IMR-90 (cell line): ENCODE data around the gene VILL. TPM values are rescaled to one million over a fixed set of nuclear protein-coding genes. Genes with fewer than 3 reads are reported as not detected.

ENCODE experiments used
- ATAC-seq: fragments of 200-7000 bp; cut with Tn5 transposase; 2 replicates; pipeline ENCODE4 v1.9.1; 2020; ENCODE audit warnings: low read depth, mild to moderate bottlenecking, moderate library complexity
- BruUV-seq: library from RNA; stranded (reverse); fragments of 400-500 nt; replicated peaks from 2 replicates; lab custom pipeline; 2021; lab: Mats Ljungman, UMichigan
- CTCF ChIA-PET: fragments of 300-600 bp; formaldehyde crosslinking; extraction: SDS; loops from one replicate; lab custom pipeline; 2021; ENCODE audit warnings: antibody characterized with exemption; lab: Yijun Ruan, JAX
- POLR2A ChIA-PET: fragments of 300-600 bp; sonication (Branson Sonifier 250); formaldehyde crosslinking; loops from one replicate; lab custom pipeline; 2022; ENCODE audit warnings: antibody characterized with exemption; ENCODE audit not compliant: unreplicated experiment; lab: Charles Lee
- DNase-seq: peaks from one replicate; pipeline ENCODE4 v3.0.0; 2013
- H2AFZ ChIP-seq: replicated peaks from 2 replicates; pipeline ENCODE3; 2013; ENCODE audit warnings: low read length, mild to moderate bottlenecking; ENCODE audit not compliant: poor library complexity
- H2AK5ac ChIP-seq: 2 replicates; pipeline ENCODE4 v1.6.1; 2013; ENCODE audit warnings: low read depth, low read length, inconsistent platforms
- H2AK9ac ChIP-seq: replicated peaks from 2 replicates; pipeline ENCODE3; 2013; ENCODE audit warnings: mild to moderate bottlenecking, low read depth, low read length, moderate library complexity; ENCODE audit not compliant: poor library complexity
- H2BK120ac ChIP-seq: 2 replicates; pipeline ENCODE4 v1.6.1; 2013; ENCODE audit warnings: low read depth, low read length, inconsistent platforms
- H2BK15ac ChIP-seq: 3 replicates; pipeline ENCODE4 v1.6.1; 2013; ENCODE audit warnings: low read depth, low read length, inconsistent platforms
- H2BK20ac ChIP-seq: 2 replicates; pipeline ENCODE4 v1.6.1; 2013; ENCODE audit warnings: low read depth, mild to moderate bottlenecking, inconsistent platforms, low read length, moderate library complexity
- H2BK5ac ChIP-seq: 2 replicates; pipeline ENCODE4 v1.6.1; 2013; ENCODE audit warnings: mild to moderate bottlenecking, low read depth, low read length, inconsistent platforms; ENCODE audit not compliant: poor library complexity, severe bottlenecking
- H3K14ac ChIP-seq: replicated peaks from 2 replicates; pipeline ENCODE4 v1.6.1; 2013; ENCODE audit warnings: low read depth, low read length, inconsistent platforms
- H3K18ac ChIP-seq: 2 replicates; pipeline ENCODE4 v1.6.1; 2013; ENCODE audit warnings: low read depth, low read length, control low read depth
- H3K23ac ChIP-seq: 2 replicates; pipeline ENCODE4 v1.6.1; 2013; ENCODE audit warnings: low read depth, low read length, inconsistent platforms
- H3K27ac ChIP-seq: 2 replicates; pipeline ENCODE4 v1.5.1; 2013; ENCODE audit warnings: mild to moderate bottlenecking, control low read depth, low read length; ENCODE audit not compliant: insufficient read depth
- H3K27me3 ChIP-seq: 2 replicates; pipeline ENCODE4 v1.6.1; 2013; ENCODE audit warnings: low read length; ENCODE audit not compliant: control insufficient read depth, insufficient read depth
- H3K36me3 ChIP-seq: 2 replicates; pipeline ENCODE4 v1.6.1; 2013; ENCODE audit warnings: low read length, mixed read lengths; ENCODE audit not compliant: control insufficient read depth, insufficient read depth
- H3K4ac ChIP-seq: 2 replicates; pipeline ENCODE4 v1.6.1; 2013; ENCODE audit warnings: low read depth, low read length, inconsistent platforms
- H3K4me1 ChIP-seq: 2 replicates; pipeline ENCODE4 v1.6.1; 2013; ENCODE audit warnings: low read length, mixed read lengths; ENCODE audit not compliant: control insufficient read depth, insufficient read depth
- H3K4me2 ChIP-seq: 2 replicates; pipeline ENCODE4 v1.6.1; 2013; ENCODE audit warnings: low read depth, mild to moderate bottlenecking, control low read depth, low read length, moderate library complexity
- H3K4me3 ChIP-seq: 2 replicates; pipeline ENCODE4 v1.5.1; 2013; ENCODE audit warnings: low read depth, mild to moderate bottlenecking, control low read depth, low read length, moderate library complexity; ENCODE audit not compliant: insufficient read depth
- H3K56ac ChIP-seq: 2 replicates; pipeline ENCODE4 v1.6.1; 2013; ENCODE audit warnings: low read length, inconsistent platforms; ENCODE audit not compliant: insufficient read depth; ENCODE audit errors: extremely low read depth
- H3K79me1 ChIP-seq, 2 experiments: 2 replicates each; pipeline ENCODE4 v1.6.1; 2013; ENCODE audit warnings: low read length in 2 of 2, inconsistent platforms in 1 of 2, low read depth in 1 of 2
- H3K9ac ChIP-seq: 2 replicates; pipeline ENCODE4 v1.6.1; 2013; ENCODE audit warnings: low read depth, low read length, control low read depth
- H3K9me1 ChIP-seq: 2 replicates; pipeline ENCODE4 v1.6.1; 2013; ENCODE audit warnings: low read length, inconsistent platforms; ENCODE audit not compliant: insufficient read depth
- H3K9me3 ChIP-seq: 2 replicates; pipeline ENCODE4 v1.6.1; 2013; ENCODE audit warnings: low read length; ENCODE audit not compliant: control insufficient read depth, insufficient read depth
- H4K20me1 ChIP-seq: 2 replicates; pipeline ENCODE4 v1.6.1; 2013; ENCODE audit warnings: low read length, inconsistent platforms; ENCODE audit not compliant: insufficient read depth
- H4K5ac ChIP-seq: 2 replicates; pipeline ENCODE4 v1.6.1; 2013; ENCODE audit warnings: mild to moderate bottlenecking, low read depth, low read length, control low read depth
- H4K8ac ChIP-seq, 2 experiments: 2 replicates each; pipeline ENCODE4 v1.6.1; 2013; ENCODE audit warnings: low read depth in 2 of 2, low read length in 2 of 2, control low read depth in 1 of 2, inconsistent platforms in 1 of 2
- H4K91ac ChIP-seq: 2 replicates; pipeline ENCODE4 v1.6.1; 2013; ENCODE audit warnings: low read depth, low read length, inconsistent platforms; ENCODE audit not compliant: insufficient read depth
- BHLHE40 ChIP-seq: fragments of 150-350 bp; IDR thresholded peaks from 2 replicates; pipeline ENCODE4 v1.6.1; 2016; ENCODE audit warnings: mild to moderate bottlenecking, low read depth, low read length
- CEBPB ChIP-seq: IDR thresholded peaks from 2 replicates; pipeline ENCODE4 v1.6.1; 2012; ENCODE audit warnings: low read depth, low read length, improper control_type of control experiment
- CHD1 ChIP-seq: IDR thresholded peaks from 2 replicates; pipeline ENCODE4 v1.6.1; 2012; ENCODE audit warnings: low read depth, low read length, improper control_type of control experiment
- FOS ChIP-seq: fragments of 150-350 bp; IDR thresholded peaks from 2 replicates; pipeline ENCODE4 v1.6.1; 2016; ENCODE audit warnings: low read depth, low read length
- MAFK ChIP-seq: IDR thresholded peaks from 2 replicates; pipeline ENCODE4 v1.6.1; 2012; ENCODE audit warnings: low read depth, low read length, improper control_type of control experiment
- MAZ ChIP-seq: IDR thresholded peaks from 2 replicates; pipeline ENCODE4 v1.6.1; 2012; ENCODE audit warnings: low read depth, mild to moderate bottlenecking, low read length, improper control_type of control experiment, moderate library complexity, borderline replicate concordance
- NFE2L2 ChIP-seq: fragments of 150-350 bp; IDR thresholded peaks from 2 replicates; pipeline ENCODE4 v1.6.1; 2016; ENCODE audit warnings: low read depth, mild to moderate bottlenecking, low read length
- POLR2A ChIP-seq: IDR thresholded peaks from 2 replicates; pipeline ENCODE4 v1.6.1; 2012; ENCODE audit warnings: mild to moderate bottlenecking, low read depth, low read length
- RAD21 ChIP-seq: IDR thresholded peaks from 2 replicates; pipeline ENCODE4 v1.6.1; 2012; ENCODE audit warnings: low read length, improper control_type of control experiment
- RCOR1 ChIP-seq: IDR thresholded peaks from 2 replicates; pipeline ENCODE4 v1.6.1; 2012; ENCODE audit warnings: mild to moderate bottlenecking, low read length, improper control_type of control experiment; ENCODE audit not compliant: insufficient replicate concordance
- RFX5 ChIP-seq: IDR thresholded peaks from 2 replicates; pipeline ENCODE4 v1.8.0; 2012; ENCODE audit warnings: low read depth, mild to moderate bottlenecking, low read length, moderate library complexity
- SMC3 ChIP-seq: fragments of 150-350 bp; IDR thresholded peaks from 2 replicates; pipeline ENCODE4 v1.6.1; 2016; ENCODE audit warnings: low read depth, mild to moderate bottlenecking, antibody characterized with exemption, low read length, moderate library complexity
- USF2 ChIP-seq: fragments of 150-350 bp; IDR thresholded peaks from 2 replicates; pipeline ENCODE4 v1.6.1; 2017; ENCODE audit warnings: mild to moderate bottlenecking, antibody characterized with exemption, low read length, low read depth
- WGBS, 2 experiments: methylation state at CpG; one replicate each; pipeline versions ENCODE4 v1.1.5 to v1.1.7; 2013; ENCODE audit warnings: missing lambda C conversion rate in 2 of 2; ENCODE audit not compliant: insufficient read length in 1 of 2; ENCODE audit errors: extremely low coverage in 2 of 2; 5-methylcytosine and 5-hydroxymethylcytosine counted together
- dilution Hi-C: fragments of 300-500 bp; cut with HindIII; formaldehyde crosslinking; loops from one replicate; pipeline ENCODE4 v1.14.3; 2018; ENCODE audit warnings: low sequenced_read_pairs; ENCODE audit not compliant: unreplicated experiment
- in situ Hi-C: fragments of 300-500 bp; cut with MboI; formaldehyde crosslinking; loops from 3 replicates; pipeline ENCODE4 v1.14.3; 2019; ENCODE audit warnings: low sequenced_read_pairs, inconsistent platforms, mixed read lengths
- intact Hi-C: fragments of 100-400 bp; cut with micrococcal nuclease; formaldehyde crosslinking; loops from 2 replicates; pipeline ENCODE4 v1.10.0; 2022
- polyA plus RNA-seq, 3 experiments: library from polyadenylated mRNA; depleted of rRNA; stranded (reverse); fragments of >200 nt; gene quantifications; 2 replicates each; pipeline ENCODE4 v1.2.3, GENCODE V29; 2012; ENCODE audit warnings: low replicate concordance in 1 of 3
- total RNA-seq: library from RNA; depleted of rRNA; stranded (reverse); fragments of >200 nt; gene quantifications from 2 replicates; pipeline ENCODE4 v1.2.3, GENCODE V29; 2012
- TF ChIP-seq, protein P1 (sequence below): fragments of 150-350 bp; IDR thresholded peaks from 2 replicates; pipeline ENCODE4 v1.6.1; 2016; ENCODE audit warnings: low read depth, mild to moderate bottlenecking, low read length, moderate library complexity, borderline replicate concordance
- TF ChIP-seq, protein P2 (sequence below): conservative IDR thresholded peaks from 2 replicates; pipeline ENCODE4 v1.5.1; 2012; ENCODE audit warnings: mild to moderate bottlenecking, low read depth, low read length, improper control_type of control experiment

The VILL gene
- total and polyA plus RNA-seq, 2 of the 4 experiments (the other 2 are of a cell fraction): 2.3 to 4.7 TPM

- BruUV-seq: no TSS peak
- H3K4me2 ChIP-seq: no peak overlapping the region
- H2AK5ac ChIP-seq: no peak overlapping the region
- no peaks in the 10 kb centered on the region for H3K79me1 ChIP-seq
- H3K36me3 ChIP-seq: peaks cover 28% of the 10 kb centered on the region
- H3K14ac ChIP-seq: no peak overlapping the region
- H3K4me3 ChIP-seq: no peak overlapping the region
- H3K9me1 ChIP-seq: peaks cover 8% of the 10 kb centered on the region; the same call in 1 of the 2 replicates
- peaks cover 8% of the 10 kb centered on the region; the same call in 1 of the 2 replicates for H4K20me1 ChIP-seq
- no peak overlapping the region for H4K5ac ChIP-seq
- dilution Hi-C loops (no loop called here), in situ Hi-C loops (no loop called here), intact Hi-C loops (no loop called here)
- H3K23ac ChIP-seq: no peak overlapping the region
- no peak overlapping the region for H2BK5ac ChIP-seq
- H2BK120ac ChIP-seq: no peak overlapping the region
- no peak overlapping the region for H3K9ac ChIP-seq
- no peaks in the 10 kb centered on the region for H3K4me1 ChIP-seq
- ChIA-PET CTCF (no interaction called here), POLR2A (no interaction called here)
- 96% methylated on average over 4 of the region's 15 CpGs; no CpG with 5 or more reads in 1 of the 2 experiments for WGBS, 2 experiments
- peak overlapping the region; percentile 39 for H2AK9ac ChIP-seq
- no peak overlapping the region for H3K27ac ChIP-seq
- H4K91ac ChIP-seq: no peak overlapping the region
- no peak overlapping the region for H2BK15ac ChIP-seq
- H3K27me3 ChIP-seq: no peaks in the 10 kb centered on the region
- ATAC-seq (no peak), DNase-seq (no peak)
- H3K9me3 ChIP-seq: no peaks in the 10 kb centered on the region
- H2AFZ ChIP-seq: no peak overlapping the region
- no peak overlapping the region for H4K8ac ChIP-seq
- no peak overlapping the region for H3K56ac ChIP-seq
- no peak overlapping the region for H3K18ac ChIP-seq
- no peak overlapping the region for H2BK20ac ChIP-seq
- H3K4ac ChIP-seq: no peak overlapping the region
- TF ChIP-seq POLR2A (no peak), USF2 (no peak), RCOR1 (no peak), BHLHE40 (no peak), CHD1 (no peak), FOS (no peak), SMC3 (no peak), MAFK (no peak), MAZ (no peak), RAD21 (no peak), NFE2L2 (no peak), CEBPB (no peak), RFX5 (no peak)
- TF ChIP-seq, protein P1, sequence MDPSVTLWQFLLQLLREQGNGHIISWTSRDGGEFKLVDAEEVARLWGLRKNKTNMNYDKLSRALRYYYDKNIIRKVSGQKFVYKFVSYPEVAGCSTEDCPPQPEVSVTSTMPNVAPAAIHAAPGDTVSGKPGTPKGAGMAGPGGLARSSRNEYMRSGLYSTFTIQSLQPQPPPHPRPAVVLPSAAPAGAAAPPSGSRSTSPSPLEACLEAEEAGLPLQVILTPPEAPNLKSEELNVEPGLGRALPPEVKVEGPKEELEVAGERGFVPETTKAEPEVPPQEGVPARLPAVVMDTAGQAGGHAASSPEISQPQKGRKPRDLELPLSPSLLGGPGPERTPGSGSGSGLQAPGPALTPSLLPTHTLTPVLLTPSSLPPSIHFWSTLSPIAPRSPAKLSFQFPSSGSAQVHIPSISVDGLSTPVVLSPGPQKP: no peak
- TF ChIP-seq, protein P2, sequence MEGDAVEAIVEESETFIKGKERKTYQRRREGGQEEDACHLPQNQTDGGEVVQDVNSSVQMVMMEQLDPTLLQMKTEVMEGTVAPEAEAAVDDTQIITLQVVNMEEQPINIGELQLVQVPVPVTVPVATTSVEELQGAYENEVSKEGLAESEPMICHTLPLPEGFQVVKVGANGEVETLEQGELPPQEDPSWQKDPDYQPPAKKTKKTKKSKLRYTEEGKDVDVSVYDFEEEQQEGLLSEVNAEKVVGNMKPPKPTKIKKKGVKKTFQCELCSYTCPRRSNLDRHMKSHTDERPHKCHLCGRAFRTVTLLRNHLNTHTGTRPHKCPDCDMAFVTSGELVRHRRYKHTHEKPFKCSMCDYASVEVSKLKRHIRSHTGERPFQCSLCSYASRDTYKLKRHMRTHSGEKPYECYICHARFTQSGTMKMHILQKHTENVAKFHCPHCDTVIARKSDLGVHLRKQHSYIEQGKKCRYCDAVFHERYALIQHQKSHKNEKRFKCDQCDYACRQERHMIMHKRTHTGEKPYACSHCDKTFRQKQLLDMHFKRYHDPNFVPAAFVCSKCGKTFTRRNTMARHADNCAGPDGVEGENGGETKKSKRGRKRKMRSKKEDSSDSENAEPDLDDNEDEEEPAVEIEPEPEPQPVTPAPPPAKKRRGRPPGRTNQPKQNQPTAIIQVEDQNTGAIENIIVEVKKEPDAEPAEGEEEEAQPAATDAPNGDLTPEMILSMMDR: no peak
These were observed 14.8 kb downstream of the VILL start for GRCh38 chr3:38005076-38006020.
